ENCODE measurements around the gene EML4.

GRCh38 chr2:42141687-42142546, 27.2 kb upstream of the EML4 start:
- TF ChIP-seq POLR2AphosphoS5 (IDR thresholded peaks at IDR 0.05; ENCODE audit: low read depth, low read length) (no peak), CTCF (IDR thresholded peaks at IDR 0.05) (no peak), REST (IDR thresholded peaks at IDR 0.05; ENCODE audit: insufficient read depth in 1 of 2, low read depth in 2 of 2, low read length in 1 of 2) (no peak), SIN3A (IDR thresholded peaks at IDR 0.05; ENCODE audit: borderline replicate concordance, insufficient read depth, low read depth, low read length) (no peak)

Measured in Panc1 (cell line).